C4-2B (cell line): ENCODE measurements around the gene KDSR.

Experiments
- ZFX ChIP-seq: fragments of 450-650 bp; IDR thresholded peaks from 2 replicates; pipeline ENCODE4 v1.6.1; 2017
- TF ChIP-seq, protein P1 (sequence below): fragments of 450-650 bp; conservative IDR thresholded peaks from 2 replicates; pipeline ENCODE4 v1.5.1; 2017; ENCODE audit warnings: mild to moderate bottlenecking

DNA sequence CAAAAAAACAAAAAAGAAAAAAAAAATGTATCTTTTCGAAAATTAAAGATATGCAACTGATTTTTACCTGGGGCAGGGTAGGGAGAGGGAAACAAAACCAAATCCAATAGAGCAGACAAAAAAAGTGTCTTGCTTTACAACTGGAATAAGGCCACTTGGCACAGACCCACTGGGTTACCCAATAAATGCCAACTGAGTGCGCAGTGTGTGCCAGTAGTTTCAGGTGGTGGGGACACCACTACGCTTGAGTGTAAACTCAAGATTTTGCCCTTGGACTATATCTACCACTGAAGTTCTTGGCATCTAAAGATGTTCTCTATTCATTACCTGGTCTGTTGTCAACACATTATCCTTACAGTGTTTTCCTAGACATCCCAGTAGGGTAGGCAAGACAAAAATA is 39.0 kb upstream of the KDSR start:
- TF ChIP-seq, protein P1, sequence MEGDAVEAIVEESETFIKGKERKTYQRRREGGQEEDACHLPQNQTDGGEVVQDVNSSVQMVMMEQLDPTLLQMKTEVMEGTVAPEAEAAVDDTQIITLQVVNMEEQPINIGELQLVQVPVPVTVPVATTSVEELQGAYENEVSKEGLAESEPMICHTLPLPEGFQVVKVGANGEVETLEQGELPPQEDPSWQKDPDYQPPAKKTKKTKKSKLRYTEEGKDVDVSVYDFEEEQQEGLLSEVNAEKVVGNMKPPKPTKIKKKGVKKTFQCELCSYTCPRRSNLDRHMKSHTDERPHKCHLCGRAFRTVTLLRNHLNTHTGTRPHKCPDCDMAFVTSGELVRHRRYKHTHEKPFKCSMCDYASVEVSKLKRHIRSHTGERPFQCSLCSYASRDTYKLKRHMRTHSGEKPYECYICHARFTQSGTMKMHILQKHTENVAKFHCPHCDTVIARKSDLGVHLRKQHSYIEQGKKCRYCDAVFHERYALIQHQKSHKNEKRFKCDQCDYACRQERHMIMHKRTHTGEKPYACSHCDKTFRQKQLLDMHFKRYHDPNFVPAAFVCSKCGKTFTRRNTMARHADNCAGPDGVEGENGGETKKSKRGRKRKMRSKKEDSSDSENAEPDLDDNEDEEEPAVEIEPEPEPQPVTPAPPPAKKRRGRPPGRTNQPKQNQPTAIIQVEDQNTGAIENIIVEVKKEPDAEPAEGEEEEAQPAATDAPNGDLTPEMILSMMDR = no peak
- TF ChIP-seq ZFX = no peak
